Measurements from ENCODE around the gene PSMD12.

PSMD12 gene

DNA sequence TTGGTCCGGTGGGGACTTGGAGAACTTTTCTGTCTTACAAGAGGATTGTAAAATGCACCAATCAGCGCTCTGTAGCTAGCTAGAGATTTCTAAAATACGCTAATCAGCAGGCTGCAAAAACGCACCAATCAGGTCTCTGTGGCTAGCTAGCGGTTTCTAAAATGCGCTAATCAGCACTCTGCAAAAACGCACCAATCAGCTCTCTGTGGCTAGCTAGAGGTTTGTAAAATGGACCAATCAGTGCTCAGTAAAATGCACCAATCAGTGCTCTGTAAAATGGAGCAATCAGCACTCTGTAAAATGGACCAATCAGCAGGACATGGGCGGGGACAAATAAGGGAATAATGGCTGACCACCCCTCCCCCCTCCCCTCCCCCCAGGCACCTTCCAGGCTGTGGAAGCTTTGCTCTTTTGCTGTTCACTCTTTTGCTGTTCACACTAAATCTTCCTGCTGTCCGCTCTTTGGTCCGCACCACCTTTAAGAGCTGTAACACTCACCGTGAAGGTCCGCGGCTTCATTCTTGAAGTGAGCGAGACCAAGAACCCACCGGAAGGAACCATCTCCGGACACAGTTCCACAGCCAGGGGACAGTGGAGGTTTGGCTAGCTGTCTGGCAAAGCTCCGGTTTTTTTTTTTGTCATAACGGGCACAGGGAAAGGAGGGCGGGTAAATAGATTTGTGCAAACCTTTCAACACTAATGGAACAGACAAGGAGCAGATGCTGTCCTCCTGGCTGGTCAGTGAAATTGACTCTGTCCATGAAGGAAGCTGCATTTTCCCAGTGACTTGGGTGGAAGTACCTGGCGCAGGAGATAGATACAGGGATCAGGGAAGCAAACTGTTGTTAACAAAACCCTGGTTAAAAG is 19.0 kb upstream of the PSMD12 start:
- DNase-seq, result no peak

DNA sequence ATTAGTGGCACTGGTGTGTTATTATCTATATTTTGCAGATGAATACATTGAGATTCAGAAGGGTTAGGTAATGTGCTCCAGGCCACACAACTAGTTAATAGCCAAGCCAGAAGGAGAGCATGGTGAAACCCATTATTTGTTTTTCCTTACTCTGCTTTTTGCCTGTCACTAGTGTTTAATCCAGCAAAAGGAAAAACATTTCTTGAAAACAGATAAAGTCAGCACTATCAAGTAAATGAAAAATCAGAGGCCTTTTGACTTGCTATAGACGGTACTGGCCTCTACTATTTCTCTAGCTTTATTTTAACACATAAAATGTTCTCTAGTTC is 15.5 kb upstream of the PSMD12 start:
- no peak for DNase-seq

DNA sequence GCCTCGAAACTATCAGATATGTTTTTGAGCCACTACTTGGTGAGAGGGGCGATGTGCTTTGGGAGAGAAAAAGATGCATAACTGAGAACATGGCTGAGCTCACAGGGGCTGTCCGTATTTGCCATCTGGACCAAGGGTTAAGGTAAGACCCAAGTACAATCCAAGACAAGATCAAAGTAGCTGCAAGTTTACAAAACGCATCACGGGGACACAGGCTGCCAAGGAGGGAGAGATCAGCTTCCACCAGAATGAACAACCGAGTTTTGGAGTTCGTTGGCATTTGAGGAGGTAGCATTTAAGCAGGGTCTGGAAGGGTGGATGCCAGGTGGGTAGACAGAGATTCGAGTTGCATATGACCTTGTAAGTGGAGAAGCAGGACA is 12.9 kb upstream of the PSMD12 start:
- no peak for DNase-seq

DNA sequence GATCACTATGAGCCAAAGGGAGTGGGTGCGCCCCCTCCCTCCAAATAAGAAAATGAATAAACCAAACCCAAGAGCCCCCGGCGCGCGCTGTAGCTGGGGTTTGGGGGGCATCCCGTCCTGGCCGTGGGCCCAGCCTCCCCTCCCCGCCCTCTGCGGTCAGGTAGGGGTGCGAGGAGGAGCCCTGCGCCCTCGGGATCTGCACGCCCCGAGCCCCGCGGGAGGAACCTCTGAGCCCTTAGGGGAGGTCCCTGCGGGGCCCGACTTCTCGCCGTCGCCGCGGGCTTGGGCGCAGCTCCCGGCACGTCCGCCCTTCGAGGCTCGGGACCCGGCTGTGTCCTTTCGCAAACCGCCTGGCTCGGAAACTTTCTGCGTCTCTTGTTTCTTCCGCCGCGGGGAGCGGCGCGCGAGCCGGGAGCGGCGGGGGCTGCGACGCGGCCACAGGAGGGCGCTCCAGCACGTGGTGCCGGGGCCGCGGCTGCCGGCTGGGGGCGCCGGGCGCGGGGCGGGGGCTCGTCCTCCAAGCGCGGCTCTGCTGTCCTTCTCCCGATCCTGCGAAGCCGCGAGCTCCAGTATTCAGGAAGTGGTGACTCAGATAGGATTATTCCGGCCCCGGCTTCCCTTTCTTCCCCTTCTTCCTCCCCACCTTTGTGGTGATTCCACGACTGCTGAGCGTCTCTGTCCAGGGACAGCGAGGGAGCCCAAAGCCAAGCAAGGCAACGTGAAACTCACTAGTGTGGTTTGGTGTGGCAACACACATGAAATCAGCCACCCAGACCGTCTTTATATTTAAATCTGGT is 12.3 kb upstream of the PSMD12 start:
- DNase-seq, result peak; percentile 35

DNA sequence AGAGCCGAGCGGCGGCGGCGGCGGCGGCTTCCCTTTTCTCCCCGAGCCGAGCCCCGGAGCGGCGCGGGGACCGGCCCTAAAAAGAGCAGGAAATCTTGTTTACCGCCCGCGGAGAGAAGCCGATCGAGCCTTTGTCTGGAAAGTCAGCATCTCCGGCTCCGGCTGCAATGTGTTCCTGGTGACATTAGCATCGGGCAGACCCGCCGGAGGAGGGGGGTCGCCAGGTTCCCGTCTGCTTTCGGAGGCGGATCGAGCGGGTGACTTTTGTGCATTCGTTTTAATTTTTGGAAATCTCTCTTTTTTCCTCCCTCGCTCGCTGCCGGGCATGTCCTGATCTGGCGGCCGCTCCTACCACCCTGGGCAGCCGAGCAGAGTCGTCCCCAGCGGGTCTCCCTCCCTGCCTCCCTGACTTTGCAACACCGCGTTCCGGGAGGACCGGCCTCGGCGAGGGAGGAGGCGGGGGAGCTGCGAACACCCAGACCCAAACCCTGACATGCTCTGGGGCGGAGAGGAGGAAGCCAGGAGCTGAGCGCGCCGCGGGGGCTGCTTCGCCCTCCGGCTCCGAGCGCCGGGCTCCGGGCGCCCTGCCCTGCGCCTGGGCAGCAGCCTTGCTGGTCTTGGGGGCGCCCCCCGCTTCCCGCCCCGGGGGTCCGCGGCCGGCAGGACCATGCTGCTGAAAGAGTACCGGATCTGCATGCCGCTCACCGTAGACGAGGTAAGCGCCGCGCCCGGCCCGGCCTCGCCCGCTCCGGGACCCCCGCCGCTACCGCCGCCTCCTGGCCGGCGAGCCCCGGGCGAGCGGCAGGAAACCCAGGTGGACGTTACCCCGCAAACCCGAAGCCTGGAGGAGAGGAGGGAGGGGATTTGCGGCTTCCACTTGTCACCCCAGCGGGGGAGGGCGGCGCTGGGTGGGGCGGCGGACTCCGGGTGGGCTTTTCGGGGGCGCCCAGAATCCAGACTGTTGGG is 11.4 kb upstream of the PSMD12 start:
- DNase-seq, result peak; percentile 16

DNA sequence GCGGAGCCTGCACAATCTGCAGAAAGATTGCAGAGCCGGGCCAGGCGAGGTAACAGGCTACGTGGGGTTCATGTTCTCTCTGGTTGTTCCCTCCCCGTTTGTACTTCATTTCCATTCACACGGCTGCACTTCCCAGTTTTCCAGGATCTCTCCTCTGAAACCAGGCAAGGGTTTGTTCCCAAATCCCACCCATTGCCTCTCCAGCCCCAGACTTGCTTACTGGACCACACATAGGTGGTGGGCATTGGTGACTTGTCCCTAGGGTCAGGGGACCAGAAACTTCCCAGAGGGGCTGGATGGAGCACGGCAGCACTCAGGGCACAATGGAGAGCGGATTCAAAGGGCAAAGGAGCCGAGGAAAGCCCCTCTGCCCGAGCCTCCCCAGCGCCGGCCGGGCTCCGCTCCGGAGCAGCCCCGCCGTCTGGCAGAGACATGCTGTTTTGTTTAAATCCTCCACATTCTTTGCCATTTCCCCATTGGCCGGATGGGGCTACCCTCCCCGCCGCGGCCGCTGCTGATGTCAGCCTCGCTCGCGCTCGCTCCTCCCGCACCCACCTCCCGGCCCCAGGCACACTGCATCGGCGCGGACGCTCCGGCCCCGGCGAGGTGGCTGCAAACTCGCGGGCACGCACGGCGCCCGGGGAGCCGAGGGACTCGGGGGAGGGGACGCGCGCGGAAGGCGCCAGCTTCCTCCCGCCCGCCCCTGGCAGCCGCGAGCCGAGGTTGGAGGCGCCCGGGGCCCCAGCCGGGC is 10.5 kb upstream of the PSMD12 start, which contains the start of gene PITPNC1:
Gene PITPNC1, plus strand, starts transcription at position 545 of the 751 bp plus-strand sequence.
- peak; percentile 51 for DNase-seq

DNA sequence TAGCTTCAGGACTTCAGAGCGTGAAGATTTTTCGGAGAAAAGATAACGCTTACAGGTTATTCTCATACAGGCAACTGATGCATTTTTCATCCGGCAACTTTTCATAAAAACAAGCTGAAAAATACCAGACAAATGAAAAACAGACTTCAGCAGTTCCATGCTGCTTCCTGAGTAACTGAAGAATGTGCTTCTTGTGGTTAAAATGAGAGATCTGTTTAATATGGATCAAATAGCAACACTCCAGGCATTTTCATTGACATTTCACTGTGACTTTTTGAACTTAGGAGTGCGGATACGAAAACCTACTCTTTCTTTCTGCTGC is 10.0 kb upstream of the PSMD12 start:
- no peak for DNase-seq

DNA sequence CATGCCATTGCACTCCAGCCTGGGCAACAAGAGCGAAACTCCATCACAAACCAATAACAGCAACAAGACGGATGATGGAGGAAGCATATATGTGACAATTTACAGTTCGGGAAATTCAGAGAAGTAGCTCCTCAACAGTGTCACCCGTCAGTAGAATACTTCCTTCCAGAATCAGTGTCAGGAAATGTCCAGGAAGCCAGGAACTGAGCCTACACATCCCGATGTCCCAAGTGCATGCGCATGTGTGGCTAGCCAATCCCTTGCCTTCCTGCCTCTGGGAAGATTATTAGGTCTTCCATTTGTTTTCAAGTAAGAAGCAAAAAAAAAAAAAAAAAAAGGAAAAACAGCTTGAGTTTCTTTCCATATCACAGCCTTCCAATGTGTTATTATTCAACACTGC is 9.3 kb upstream of the PSMD12 start:
- no peak for DNase-seq

DNA sequence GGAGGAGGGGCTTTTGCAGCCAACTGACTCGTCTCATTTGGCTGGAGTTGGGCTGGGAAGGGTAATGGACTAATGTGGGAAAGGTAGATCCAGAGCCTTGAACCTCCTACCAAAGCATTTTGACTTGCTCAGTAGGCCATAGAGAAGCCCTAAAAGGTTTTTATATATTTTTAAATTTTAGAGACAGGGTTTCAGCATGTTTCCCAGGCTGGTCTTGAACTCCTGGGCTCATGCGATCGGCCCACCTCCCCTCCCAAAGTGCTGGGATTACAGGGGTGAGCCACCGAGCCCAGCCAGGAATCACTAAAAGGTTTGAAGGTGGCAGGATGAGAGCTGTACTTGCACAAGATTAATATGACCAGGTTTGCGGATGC is 8.7 kb upstream of the PSMD12 start:
- DNase-seq, result no peak

DNA sequence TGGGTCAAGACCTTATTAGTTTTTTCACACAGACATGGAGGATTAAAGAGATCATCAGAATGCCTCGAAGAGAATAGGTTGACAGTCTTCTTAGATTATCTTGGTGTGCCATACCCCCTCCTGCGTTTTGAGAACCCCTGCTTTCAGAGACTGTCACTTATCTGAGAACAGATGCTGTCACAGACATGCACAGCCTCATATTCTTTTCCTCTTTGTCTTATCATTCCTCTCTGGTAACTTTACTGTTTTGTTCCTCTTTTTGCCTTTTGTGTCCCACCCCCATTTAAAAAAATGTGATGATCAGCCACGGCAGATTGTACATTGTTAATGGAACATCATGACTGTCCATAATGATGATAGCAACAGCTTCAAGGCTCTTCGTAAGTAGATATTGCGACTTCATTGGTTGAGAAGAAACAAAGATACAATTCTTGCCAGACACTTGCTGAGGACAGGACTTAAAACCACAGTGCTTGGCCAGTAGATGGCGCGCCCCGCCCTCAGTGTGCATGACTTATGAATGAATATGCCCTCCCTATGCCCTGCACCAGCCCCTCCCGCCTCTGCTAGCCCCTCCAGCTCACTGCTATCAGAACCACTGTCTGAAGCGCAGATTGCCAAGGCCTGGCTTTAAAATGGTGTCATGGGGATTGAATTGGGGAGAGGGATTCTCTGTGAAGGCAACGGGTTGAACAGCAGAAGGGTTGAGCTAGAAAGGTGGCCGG is 8.1 kb upstream of the PSMD12 start:
- DNase-seq, result peak; percentile 59

DNA sequence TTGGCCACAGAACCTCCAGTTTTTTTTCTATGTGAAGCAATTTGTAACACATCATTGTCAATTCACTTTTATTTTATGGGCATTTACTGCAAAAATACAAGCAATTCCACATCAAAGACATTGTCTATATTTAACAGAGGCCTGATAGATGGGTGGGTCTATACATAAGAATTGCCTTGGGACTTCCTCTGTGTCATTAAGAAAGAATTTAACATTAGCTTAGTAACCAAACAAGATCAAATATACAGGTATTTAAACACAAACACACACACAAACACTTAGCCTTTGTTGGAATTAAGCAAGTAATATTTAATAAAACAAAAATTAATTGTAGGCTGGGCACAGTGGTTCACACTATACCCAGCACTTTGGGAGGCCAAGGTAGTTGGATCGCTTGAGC is 6.4 kb upstream of the PSMD12 start:
- DNase-seq, result no peak

DNA sequence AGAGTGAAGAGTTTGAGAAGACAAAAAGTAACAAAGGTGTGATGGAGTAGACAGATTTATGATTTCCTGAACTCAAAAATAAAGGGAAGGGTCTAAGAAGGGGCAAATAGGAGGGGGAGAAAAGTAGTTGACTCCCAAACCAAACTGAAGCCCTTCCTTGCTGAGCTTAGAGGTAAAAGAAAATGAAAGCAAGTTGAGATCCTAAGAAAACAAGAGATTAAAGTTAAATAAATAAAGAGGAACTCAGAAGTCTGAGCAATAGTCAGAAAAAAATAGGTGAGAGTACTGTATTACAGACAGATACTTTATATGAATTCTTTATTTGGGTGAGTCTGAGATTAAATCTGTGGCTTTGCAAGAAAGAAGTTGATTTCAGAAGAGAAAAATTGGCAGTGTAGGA is 3.3 kb upstream of the PSMD12 start:
- DNase-seq, result no peak

DNA sequence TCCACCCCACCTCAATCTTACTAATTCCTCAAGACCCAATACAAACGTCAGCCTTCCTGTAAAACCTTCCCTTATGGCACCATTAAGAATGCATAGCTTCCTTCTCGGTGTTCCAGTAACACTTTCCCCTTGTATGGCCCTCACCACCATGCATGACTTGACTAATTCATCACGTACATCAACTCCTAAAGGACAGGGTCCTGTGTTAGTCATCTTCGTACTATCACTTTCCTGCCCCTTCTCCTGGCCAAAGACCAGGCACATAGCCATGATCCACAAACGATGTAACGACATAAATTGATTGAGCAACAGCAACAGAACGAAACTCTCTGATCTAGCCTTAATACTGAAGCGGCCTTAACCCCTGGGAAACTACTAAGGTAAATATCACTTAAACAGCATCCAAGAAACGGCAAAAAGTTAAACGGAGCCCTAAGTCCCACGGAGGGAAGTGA is 612 bp downstream of the PSMD12 start:
- peak; percentile 23 for DNase-seq

DNA sequence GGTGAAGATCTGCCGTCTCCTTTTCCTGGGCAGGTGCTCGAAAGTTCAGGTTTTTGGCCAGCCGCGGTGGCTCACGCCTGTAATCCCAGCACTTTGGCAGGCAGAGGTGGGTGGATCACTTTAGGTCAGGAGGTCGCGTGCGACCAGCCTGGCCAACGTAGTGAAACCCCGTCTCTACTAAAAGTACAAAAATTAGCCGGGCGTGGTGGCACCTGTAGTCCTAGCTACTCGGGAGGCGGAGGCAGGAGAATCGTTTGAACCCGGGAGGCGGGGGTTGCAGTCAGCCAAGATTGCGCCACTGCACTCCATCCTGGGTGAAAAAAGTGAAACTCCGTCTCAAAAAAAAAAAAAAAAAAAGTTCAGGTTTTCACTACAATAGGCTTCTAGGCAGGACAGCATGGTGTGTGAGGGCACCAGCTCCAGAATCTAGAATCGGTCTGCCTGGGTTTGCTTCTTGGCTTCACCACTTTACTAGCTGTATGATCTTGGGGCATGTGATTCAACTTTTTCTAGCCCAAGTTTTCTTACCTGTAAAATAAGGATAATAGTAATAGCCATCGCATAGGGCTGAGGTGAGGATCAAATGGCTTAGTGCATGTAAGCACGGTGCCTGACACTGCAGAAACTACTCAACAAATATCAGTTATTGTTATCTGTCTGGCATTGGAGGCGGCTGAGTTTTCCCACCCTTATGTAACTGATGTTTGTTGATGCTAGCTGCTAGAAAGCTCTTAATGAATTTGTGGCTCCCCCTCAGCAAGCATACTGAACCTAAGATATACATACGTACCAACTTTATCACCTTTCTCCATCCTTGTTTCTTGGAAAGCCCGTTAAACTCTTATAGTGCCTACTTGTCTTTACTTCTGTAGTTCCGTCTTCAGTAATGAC is 1.3 kb downstream of the PSMD12 start:
- DNase-seq, result no peak

DNA sequence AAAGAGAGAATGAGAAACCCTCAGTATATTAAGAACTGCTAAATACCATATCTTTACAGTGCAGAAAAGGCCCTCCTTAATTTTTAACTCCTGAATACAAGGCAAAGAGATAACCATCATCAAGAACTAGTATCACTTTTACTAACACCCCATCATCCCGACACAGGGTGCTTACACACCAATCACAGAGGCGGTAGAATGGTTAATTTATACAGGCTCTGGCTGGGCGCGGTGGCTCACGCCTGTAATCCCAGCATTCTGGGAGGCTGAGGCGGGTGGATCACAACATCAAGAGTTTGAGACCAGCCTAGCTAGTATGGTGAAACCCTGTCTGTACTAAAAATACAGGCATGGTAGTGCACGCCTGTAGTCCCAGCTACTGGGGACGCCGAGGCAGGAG is 4.2 kb downstream of the PSMD12 start:
- DNase-seq, result no peak

DNA sequence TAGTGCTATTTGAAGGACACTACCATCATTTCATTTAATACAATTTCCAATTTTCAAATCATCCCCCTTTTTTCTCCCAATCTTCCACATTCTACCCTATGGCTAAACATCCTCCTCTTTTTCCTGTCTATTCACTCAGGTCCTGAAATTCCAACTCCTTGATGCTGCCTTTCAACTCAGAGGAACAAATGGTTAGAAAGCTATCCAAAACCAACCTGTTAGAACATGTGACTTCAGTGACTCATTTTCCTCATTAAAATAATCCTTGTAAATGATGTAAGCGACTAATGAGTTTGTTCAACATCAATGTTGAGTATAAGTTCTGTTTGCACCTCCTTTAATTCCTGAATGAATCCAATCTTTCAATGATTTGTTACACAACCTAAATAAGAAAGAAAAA is 5.5 kb downstream of the PSMD12 start:
- no peak for DNase-seq

DNA sequence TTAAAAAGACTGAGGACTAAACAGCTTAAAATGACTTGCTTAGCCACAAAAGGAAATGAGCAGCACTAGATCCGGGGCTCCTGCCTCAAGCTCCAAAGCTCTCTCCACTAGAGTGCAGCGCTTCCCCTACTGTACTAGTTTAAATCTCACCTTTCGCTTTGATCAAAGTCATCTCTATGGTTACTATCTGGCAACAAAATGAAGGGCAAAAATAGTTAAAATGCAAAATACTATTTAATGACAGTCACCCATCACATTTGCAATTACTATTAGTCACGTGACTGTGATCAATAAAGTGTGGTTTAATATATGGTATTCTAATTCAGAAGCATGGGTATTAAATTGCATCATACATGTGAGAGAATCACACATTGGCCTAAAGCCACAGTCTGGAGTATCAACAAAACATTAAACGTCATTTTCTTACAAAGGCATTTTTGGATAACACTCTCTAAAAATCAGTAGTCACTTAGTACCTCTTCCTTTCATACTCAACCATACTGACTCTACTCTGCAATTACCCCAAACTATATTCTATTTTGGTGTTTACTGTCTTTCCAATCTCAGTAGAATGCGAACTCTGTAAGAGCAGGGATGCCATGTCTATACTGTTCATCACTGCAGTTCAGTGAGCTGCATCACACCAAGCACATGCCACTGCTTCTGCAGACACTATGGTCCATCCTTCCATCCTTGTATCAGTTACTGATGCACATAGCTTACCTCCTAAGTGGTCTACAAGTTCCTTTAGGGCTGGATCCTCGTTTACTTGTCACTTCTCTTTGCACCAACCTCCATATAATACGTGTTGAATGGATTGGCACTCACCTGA is 6.2 kb downstream of the PSMD12 start:
- no peak for DNase-seq

DNA sequence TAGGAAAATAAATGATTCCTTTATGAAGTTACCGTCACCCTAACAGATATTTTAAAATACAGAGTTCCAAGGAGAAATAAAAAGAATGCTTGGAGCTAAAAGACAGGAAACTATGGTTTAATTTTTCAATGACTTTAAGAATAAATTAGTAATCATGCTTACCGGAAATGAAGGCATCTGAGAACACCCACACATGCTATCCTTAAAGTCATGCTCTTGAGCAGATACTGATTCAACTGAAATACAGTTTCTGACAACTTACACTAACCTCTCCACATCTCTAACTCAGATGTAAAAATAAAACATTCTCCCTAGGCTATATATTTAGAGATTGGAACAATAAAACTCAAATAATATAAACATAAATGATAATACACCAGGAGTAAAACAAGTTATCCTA is 7.8 kb downstream of the PSMD12 start:
- DNase-seq, result no peak

DNA sequence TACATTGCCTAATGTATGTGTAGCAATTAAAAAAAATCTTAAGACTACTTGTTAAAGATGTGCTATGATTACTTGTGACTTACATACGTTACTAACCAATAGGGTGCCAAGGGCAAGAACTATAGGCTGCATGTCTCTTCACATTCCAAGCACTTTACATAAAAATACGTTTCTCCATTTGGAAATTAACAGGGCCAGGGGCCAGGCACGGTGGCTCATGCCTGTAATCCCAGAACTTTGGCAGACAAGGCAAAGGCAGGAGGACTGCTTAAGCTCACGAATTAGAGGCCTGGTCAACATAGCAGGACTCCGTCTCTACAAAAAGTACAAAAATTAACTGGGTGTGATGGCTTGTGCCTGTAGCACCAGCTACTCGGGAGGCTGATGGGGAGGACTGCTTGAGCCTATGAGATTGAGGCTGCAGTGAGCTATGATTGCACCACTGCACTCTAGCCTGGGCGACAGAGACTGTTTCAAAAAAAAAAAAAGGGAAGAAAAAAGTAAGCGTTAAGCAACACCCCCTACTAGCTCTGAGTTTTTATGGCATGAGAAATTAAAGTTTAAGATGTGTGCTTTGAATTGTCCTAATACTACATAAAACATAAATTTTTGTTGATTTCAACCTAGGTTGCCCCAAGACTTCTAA is 12.3 kb downstream of the PSMD12 start:
- peak; percentile 53 for DNase-seq

Data from GF-D8 (cell line).